Activated CD4-positive, alpha-beta T cell treated with anti-CD3 and anti-CD28 coated beads, Interleukin-10, Interleukin-2, amounts not matched to agents 100 ng/mL and 50 ng/mL, durations not matched to agents 16 hours and 8 hours (primary cell): ENCODE data around the gene MYOZ1.
"Not testable (repeated sequence)": the region's sequence is repeated elsewhere in the genome, so short reads cannot be mapped to it uniquely, and the experiment has no call there.

Experiments
- DNase-seq: peaks from one replicate; pipeline ENCODE4 v3.0.0-alpha.2; 2020

The MYOZ1 gene

GRCh38 chr10:73641328-73642060 lies at the start of gene MYOZ1:
Gene MYOZ1 (minus strand): TSS chr10:73641474. CDS start chr10:73640017, 1,457 bp downstream.
- no peak for DNase-seq

- not testable (repeated sequence) for DNase-seq
Observed at GRCh38 chr10:73690755-73691154, 49.5 kb upstream of the MYOZ1 start.

- not testable (repeated sequence) for DNase-seq
Observed at GRCh38 chr10:73689596-73689995, 48.3 kb upstream of the MYOZ1 start.

- DNase-seq, result not testable (repeated sequence)
Observed at GRCh38 chr10:73687641-73688040, 46.4 kb upstream of the MYOZ1 start.

- DNase-seq, result not testable (repeated sequence)
Observed at GRCh38 chr10:73674546-73674945, 33.3 kb upstream of the MYOZ1 start.

DNA sequence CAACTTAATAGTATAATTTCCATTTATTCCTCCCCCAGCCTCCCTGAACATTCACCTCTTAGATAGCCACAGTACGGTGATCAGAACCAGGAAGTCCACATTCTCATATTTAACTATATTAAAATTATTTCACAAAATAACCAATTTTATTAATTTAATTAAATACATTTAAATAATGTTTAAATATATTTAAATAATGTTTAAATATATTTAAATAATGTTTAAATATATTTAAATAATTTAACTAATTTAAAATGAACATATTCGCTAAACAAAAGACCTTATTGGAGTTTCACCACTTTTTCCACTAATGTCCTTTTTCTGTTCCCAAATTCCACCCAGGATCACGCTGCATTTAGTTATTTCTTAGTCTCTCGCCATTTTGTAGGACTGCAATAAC lies 27.1 kb upstream of the MYOZ1 start:
- DNase-seq, result not testable (repeated sequence)

GRCh38 chr10:73666153-73666809 lies 25.0 kb upstream of the MYOZ1 start:
- not testable (repeated sequence) for DNase-seq

- not testable (repeated sequence) for DNase-seq
Observed at GRCh38 chr10:73665581-73665980, 24.3 kb upstream of the MYOZ1 start.

GRCh38 chr10:73664156-73665040 lies 23.1 kb upstream of the MYOZ1 start:
- DNase-seq, result not testable (repeated sequence)

DNA sequence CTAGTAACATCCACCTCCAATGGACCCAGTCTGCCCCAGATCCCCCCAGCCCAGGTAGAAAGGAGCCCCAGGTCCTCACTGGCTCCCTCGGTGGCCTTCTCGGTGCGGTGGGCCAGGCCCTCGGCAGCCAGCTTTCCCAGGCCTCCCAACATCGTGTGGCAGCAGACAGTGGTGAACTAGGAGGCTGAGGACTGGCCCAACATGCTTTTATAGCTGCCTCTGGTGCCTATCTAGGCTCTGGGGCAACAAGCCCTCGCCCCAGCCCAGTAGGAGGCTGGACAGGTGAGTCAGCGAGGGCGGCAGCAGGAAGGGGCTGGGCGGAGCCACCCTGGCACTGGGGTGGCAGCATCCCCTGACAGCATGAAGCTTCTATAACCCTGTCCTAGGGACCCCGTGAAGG lies 22.3 kb upstream of the MYOZ1 start:
- DNase-seq, result not testable (repeated sequence)

GRCh38 chr10:73662705-73663104 lies 21.4 kb upstream of the MYOZ1 start:
- not testable (repeated sequence) for DNase-seq

GRCh38 chr10:73655990-73656298 lies 14.7 kb upstream of the MYOZ1 start, which contains the start of gene SYNPO2L:
Gene SYNPO2L (minus strand): TSS chr10:73656029. CDS start chr10:73655922, 107 bp downstream.
- DNase-seq, result no peak

DNA sequence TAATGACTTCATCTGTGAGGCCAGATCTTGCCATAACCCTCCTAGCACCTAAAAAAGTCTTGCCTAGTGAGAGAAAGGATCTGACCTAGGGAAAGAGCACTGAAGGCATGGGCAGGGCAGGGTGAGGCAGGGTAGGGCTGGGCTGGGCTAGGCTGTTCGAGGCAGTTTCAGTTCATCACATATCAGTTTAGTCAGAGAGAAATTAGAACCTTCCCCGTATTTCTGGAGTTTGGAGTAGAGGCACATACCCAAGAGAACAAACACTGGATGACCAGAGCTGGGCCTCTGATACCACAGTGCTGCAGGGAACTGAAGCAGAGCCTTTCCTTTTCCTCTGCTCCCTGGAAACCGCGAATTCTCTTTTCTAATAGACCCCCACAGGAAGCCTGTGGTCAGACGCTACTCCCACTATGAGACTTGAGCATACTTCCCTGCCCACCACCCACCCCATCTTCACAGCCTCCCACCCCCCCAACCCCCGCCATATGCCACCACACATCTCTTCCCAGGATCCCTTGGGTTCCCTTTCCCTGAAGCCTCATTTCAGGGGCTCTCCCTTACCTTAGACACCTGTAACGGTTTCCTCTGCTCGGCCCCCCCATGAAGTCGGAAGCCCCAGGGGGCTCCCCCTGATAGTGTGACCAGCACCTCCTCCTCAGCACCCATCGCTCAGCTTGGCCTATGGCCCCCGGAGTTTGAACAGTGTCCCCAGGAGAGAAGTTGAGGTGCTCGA lies 14.1 kb upstream of the MYOZ1 start:
- no peak for DNase-seq

DNA sequence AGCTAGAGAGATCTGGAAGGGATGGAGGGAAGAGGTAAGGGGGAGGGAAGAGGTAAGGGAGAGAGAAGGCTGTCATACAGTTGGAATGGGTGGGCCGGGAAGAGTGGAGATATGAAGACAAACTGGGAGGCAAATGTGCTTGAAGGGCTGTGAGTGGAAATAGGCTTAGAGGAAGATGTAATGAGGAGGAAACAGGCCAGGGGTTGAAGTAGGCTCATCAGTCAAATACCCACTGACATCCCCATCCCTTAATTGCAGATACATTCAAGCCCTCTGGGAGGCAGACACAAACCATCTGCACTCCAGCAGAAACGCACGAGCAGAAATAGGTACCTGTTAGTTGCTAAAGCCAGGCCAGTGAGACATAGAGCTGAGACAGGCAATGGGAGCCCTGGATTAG lies 12.4 kb upstream of the MYOZ1 start:
- no peak for DNase-seq

- no peak for DNase-seq
Observed at GRCh38 chr10:73653195-73653594, 11.9 kb upstream of the MYOZ1 start.

GRCh38 chr10:73650537-73651331 lies 9.5 kb upstream of the MYOZ1 start:
- peak; percentile 24 for DNase-seq

GRCh38 chr10:73649876-73650536 lies 8.7 kb upstream of the MYOZ1 start:
- no peak for DNase-seq

GRCh38 chr10:73648975-73649829 lies 7.9 kb upstream of the MYOZ1 start:
- DNase-seq, result no peak

GRCh38 chr10:73647875-73648651 lies 6.8 kb upstream of the MYOZ1 start:
- DNase-seq, result no peak
